HEK293 (cell line): ENCODE measurements around the gene PGPEP1.

Source experiments
- CTCF ChIA-PET: fragments of 350-600 bp; formaldehyde crosslinking; extraction: SDS; loops from one replicate; lab custom pipeline; 2021; ENCODE audit warnings: antibody characterized with exemption; lab: Yijun Ruan, JAX
- POLR2A ChIA-PET: fragments of 300-600 bp; formaldehyde crosslinking; extraction: SDS; loops from one replicate; lab custom pipeline; 2020; ENCODE audit warnings: antibody characterized with exemption, inconsistent platforms; lab: Yijun Ruan, JAX
- H3K27ac ChIP-seq: fragments of 200-500 bp; sonication (Bioruptor generic); 2 replicates; pipeline ENCODE4 v1.5.1; 2014; ENCODE audit warnings: low read depth, low read length, control low read depth, inconsistent platforms; ENCODE audit errors: extremely low read depth
- H3K36me3 ChIP-seq, 2 experiments: fragments of 200-500 bp in 1 of 2; sonication (Bioruptor generic) in 1 of 2; 1 replicate in 1 of 2; 2 replicates in 1 of 2; pipeline ENCODE4 v1.5.1; 2014 to 2017; ENCODE audit warnings: inconsistent platforms in 2 of 2, low read length in 2 of 2; ENCODE audit not compliant: control insufficient read depth in 2 of 2, insufficient read depth in 1 of 2
- H3K4me1 ChIP-seq: fragments of 200-500 bp; sonication (Bioruptor generic); 2 replicates; pipeline ENCODE4 v1.5.1; 2014; ENCODE audit warnings: mild to moderate bottlenecking, low read length, inconsistent platforms; ENCODE audit not compliant: control insufficient read depth, insufficient read depth
- H3K4me3 ChIP-seq: 2 replicates; pipeline ENCODE4 v1.5.1; 2011; ENCODE audit warnings: low read depth, mild to moderate bottlenecking, control low read depth, low read length, moderate library complexity
- H3K9me3 ChIP-seq: fragments of 200-500 bp; sonication (Bioruptor generic); 2 replicates; pipeline ENCODE4 v1.5.1; 2014; ENCODE audit warnings: low read depth, low read length, inconsistent platforms; ENCODE audit not compliant: control insufficient read depth, insufficient read depth
- EGR2 ChIP-seq: fragments of 450-650 bp; formaldehyde crosslinking; IDR thresholded peaks from 2 replicates; pipeline ENCODE4 v1.5.1; 2016; ENCODE audit warnings: low read depth, missing biosample characterization, missing genetic modification characterization
- KLF17 ChIP-seq: fragments of 450-650 bp; formaldehyde crosslinking; IDR thresholded peaks from 2 replicates; pipeline ENCODE4 v1.5.1; 2016; ENCODE audit warnings: missing biosample characterization, missing genetic modification characterization
- MYNN ChIP-seq: fragments of 450-650 bp; formaldehyde crosslinking; IDR thresholded peaks from 2 replicates; pipeline ENCODE4 v1.5.1; 2016; ENCODE audit warnings: missing biosample characterization, missing genetic modification characterization, borderline replicate concordance
- RBAK ChIP-seq: fragments of 450-650 bp; formaldehyde crosslinking; IDR thresholded peaks from 2 replicates; pipeline ENCODE4 v1.5.1; 2016; ENCODE audit warnings: missing biosample characterization, missing genetic modification characterization
- SALL2 ChIP-seq: fragments of 450-650 bp; formaldehyde crosslinking; IDR thresholded peaks from 2 replicates; pipeline ENCODE4 v1.5.0; 2017; ENCODE audit warnings: missing biosample characterization, mild to moderate bottlenecking, missing genetic modification characterization, borderline replicate concordance
- SETDB1 ChIP-seq: IDR thresholded peaks from one replicate; pipeline ENCODE4 v1.6.1; 2017; ENCODE audit warnings: mild to moderate bottlenecking, low read length, moderate library complexity, mixed read lengths; ENCODE audit not compliant: insufficient read length
- TRIM28 ChIP-seq: IDR thresholded peaks from 2 replicates; pipeline ENCODE4 v1.6.1; 2011; ENCODE audit warnings: low read length, control low read depth, borderline replicate concordance
- YY1 ChIP-seq: fragments of 450-650 bp; formaldehyde crosslinking; IDR thresholded peaks from 2 replicates; pipeline ENCODE4 v1.5.1; 2018; ENCODE audit warnings: missing biosample characterization, missing genetic modification characterization
- ZBTB26 ChIP-seq: fragments of 450-650 bp; formaldehyde crosslinking; optimal IDR thresholded peaks from 2 replicates; pipeline ENCODE3; 2016; ENCODE audit warnings: missing biosample characterization, mild to moderate bottlenecking, missing genetic modification characterization
- ZFP41 ChIP-seq: fragments of 450-650 bp; formaldehyde crosslinking; IDR thresholded peaks from 2 replicates; pipeline ENCODE4 v1.5.1; 2016; ENCODE audit warnings: missing biosample characterization, missing genetic modification characterization, borderline replicate concordance
- ZNF10 ChIP-seq: fragments of 450-650 bp; formaldehyde crosslinking; IDR thresholded peaks from 2 replicates; pipeline ENCODE4 v1.5.1; 2017; ENCODE audit warnings: missing biosample characterization, missing genetic modification characterization
- ZNF114 ChIP-seq: fragments of 450-650 bp; formaldehyde crosslinking; IDR thresholded peaks from 2 replicates; pipeline ENCODE4 v1.5.0; 2017; ENCODE audit warnings: missing biosample characterization, missing genetic modification characterization
- ZNF140 ChIP-seq: fragments of 450-650 bp; formaldehyde crosslinking; IDR thresholded peaks from 2 replicates; pipeline ENCODE4 v1.5.1; 2016; ENCODE audit warnings: missing biosample characterization, missing genetic modification characterization
- ZNF155 ChIP-seq: fragments of 450-650 bp; formaldehyde crosslinking; IDR thresholded peaks from 2 replicates; pipeline ENCODE4 v1.5.1; 2016; ENCODE audit warnings: missing biosample characterization, missing genetic modification characterization
- ZNF16 ChIP-seq: fragments of 450-650 bp; formaldehyde crosslinking; IDR thresholded peaks from 2 replicates; pipeline ENCODE4 v1.5.1; 2016; ENCODE audit warnings: low read depth, missing biosample characterization, missing genetic modification characterization
- ZNF26 ChIP-seq: fragments of 450-650 bp; formaldehyde crosslinking; IDR thresholded peaks from 2 replicates; pipeline ENCODE4 v1.5.1; 2016; ENCODE audit warnings: missing biosample characterization, missing genetic modification characterization
- ZNF280C ChIP-seq: fragments of 450-650 bp; formaldehyde crosslinking; IDR thresholded peaks from 2 replicates; pipeline ENCODE4 v1.5.1; 2016; ENCODE audit warnings: missing biosample characterization, missing genetic modification characterization
- ZNF280D ChIP-seq: fragments of 450-650 bp; formaldehyde crosslinking; IDR thresholded peaks from 2 replicates; pipeline ENCODE4 v1.5.1; 2016; ENCODE audit warnings: missing biosample characterization, missing genetic modification characterization
- ZNF449 ChIP-seq: fragments of 450-650 bp; formaldehyde crosslinking; IDR thresholded peaks from 2 replicates; pipeline ENCODE4 v1.5.1; 2017; ENCODE audit warnings: missing biosample characterization, mild to moderate bottlenecking, missing genetic modification characterization, moderate library complexity
- ZNF560 ChIP-seq: fragments of 450-650 bp; formaldehyde crosslinking; IDR thresholded peaks from 2 replicates; pipeline ENCODE4 v1.5.1; 2017; ENCODE audit warnings: missing biosample characterization, missing genetic modification characterization, borderline replicate concordance
- ZNF670 ChIP-seq: fragments of 450-650 bp; formaldehyde crosslinking; IDR thresholded peaks from 2 replicates; pipeline ENCODE4 v1.5.1; 2016; ENCODE audit warnings: missing biosample characterization, missing genetic modification characterization, low read depth
- ZNF776 ChIP-seq: fragments of 450-650 bp; formaldehyde crosslinking; IDR thresholded peaks from 2 replicates; pipeline ENCODE4 v1.5.0; 2017; ENCODE audit warnings: missing biosample characterization, missing genetic modification characterization, borderline replicate concordance
- ZSCAN16 ChIP-seq: fragments of 450-650 bp; formaldehyde crosslinking; IDR thresholded peaks from 2 replicates; pipeline ENCODE4 v1.5.1; 2016; ENCODE audit warnings: missing biosample characterization, missing genetic modification characterization

The PGPEP1 gene

GRCh38 chr19:18366021-18366435, 25.6 kb downstream of the PGPEP1 start (continued):
- TF ChIP-seq ZNF26 (tag by site-specific recombination) (peak; percentile 100), EGR2 (tag by site-specific recombination) (no peak), ZNF155 (no peak), ZNF114 (tag by site-specific recombination) (no peak), SETDB1 (peak; percentile 62), ZNF10 (tag by site-specific recombination) (no peak)

- POLR2A ChIA-PET, result interaction anchor here (0.7 kb wide), 1 partner anchor 175 kb away, joined by 5 read pairs; no protein-coding TSS in a partner anchor
Observed at GRCh38 chr19:18368504-18369222, 28.3 kb downstream of the PGPEP1 start.

More at GRCh38 chr19:18368504-18369222, 28.3 kb downstream of the PGPEP1 start:
- no peaks in the 10 kb centered on the region for H3K9me3 ChIP-seq
- TF ChIP-seq YY1 (tag by site-specific recombination) (no peak), ZNF280D (tag by site-specific recombination) (no peak), ZNF776 (no peak), SALL2 (tag by site-specific recombination) (no peak), TRIM28 (no peak), ZNF140 (no peak), ZNF560 (tag by site-specific recombination) (no peak), RBAK (tag by site-specific recombination) (no peak), ZNF670 (tag by site-specific recombination) (no peak), ZNF280C (tag by site-specific recombination) (no peak), ZNF449 (tag by site-specific recombination) (no peak), KLF17 (no peak), MYNN (tag by site-specific recombination) (no peak), ZFP41 (tag by site-specific recombination) (no peak), ZBTB26 (no peak), ZNF16 (tag by site-specific recombination) (no peak), ZSCAN16 (no peak)
- no peak overlapping the region for H3K27ac ChIP-seq
- H3K4me1 ChIP-seq, result no peaks in the 10 kb centered on the region; the same call in 1 of the 2 replicates
- CTCF ChIA-PET, result interaction anchor here (0.6 kb wide), 1 partner anchor 941 kb away, joined by 3 read pairs; no protein-coding TSS in a partner anchor
- H3K36me3 ChIP-seq, result no peaks in the 10 kb centered on the region
- no peak overlapping the region for H3K4me3 ChIP-seq
